Measurements from ENCODE around the gene GNAT3. TPM values are rescaled to one million over a fixed set of nuclear protein-coding genes. Genes with fewer than 3 reads are reported as not detected.

GNAT3 gene
- total and polyA plus RNA-seq, 2 of the 8 experiments (the other 6 are each of a cell fraction or from before 2014, with no cell fraction given), result not detected

DNA sequence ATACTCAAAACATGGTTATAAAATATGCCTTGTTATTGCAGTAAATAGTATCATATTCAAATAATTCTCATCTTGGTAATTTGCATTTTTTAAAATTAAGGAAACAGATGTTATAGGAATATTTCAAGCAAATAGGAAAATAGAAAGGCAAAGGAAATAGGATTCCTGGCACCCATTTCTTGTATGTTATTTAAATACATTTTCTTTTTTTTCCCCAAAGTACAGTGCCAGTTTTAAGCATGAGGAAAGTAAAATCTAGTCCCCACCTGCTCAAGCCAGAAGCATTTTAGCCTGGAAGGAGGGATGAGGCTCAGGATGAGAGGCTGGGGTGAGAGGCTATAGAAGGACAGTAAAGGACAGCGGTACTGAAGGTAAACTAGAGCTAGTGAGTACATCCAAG lies 38.1 kb downstream of the GNAT3 start:
- no peak overlapping the region for H3K14ac ChIP-seq (ENCODE audit: insufficient read length)
- H3K23me2 ChIP-seq (ENCODE audit: low read depth, low read length), result no peaks in the 10 kb centered on the region
- CTCF ChIA-PET (ENCODE audit: partially characterized antibody), result interaction anchor here (1.0 to 2.6 kb wide), 2 partner anchors 13 to 45 kb away, joined by 4 to 6 read pairs; no protein-coding TSS in a partner anchor
- no peak for FAIRE-seq
- H4K8ac ChIP-seq (ENCODE audit: extremely low read depth, insufficient read depth, low read length), result no peak overlapping the region
- no peak overlapping the region for H3K9ac ChIP-seq (replicated peaks in 1 of 4; ENCODE audit: extremely low read depth in 1 of 4, low read depth in 3 of 4, low read length in 3 of 4)
- H3K23ac ChIP-seq (ENCODE audit: insufficient read length), result no peak overlapping the region
- no peak overlapping the region for H2BK5ac ChIP-seq (ENCODE audit: low read depth, low read length)
- no peak overlapping the region for H2BK15ac ChIP-seq (ENCODE audit: low read length)
- H3K18ac ChIP-seq (ENCODE audit: extremely low read depth, low read length), result no peak overlapping the region
- POLR2A ChIA-PET (ENCODE audit: partially characterized antibody), result no interaction called here
- no peak overlapping the region for H3K4me3 ChIP-seq (ENCODE audit: extremely low read depth in 1 of 4, insufficient read depth in 2 of 4, low read depth in 3 of 4, low read length in 4 of 4)
- no peak overlapping the region for H2BK12ac ChIP-seq (ENCODE audit: low read depth, low read length)
- H3K56ac ChIP-seq (replicated peaks; ENCODE audit: insufficient read length, low read depth, low read length), result no peak overlapping the region
- H2AK5ac ChIP-seq (ENCODE audit: low read depth, low read length), result no peak overlapping the region
- no peak overlapping the region for H4K91ac ChIP-seq (replicated peaks; ENCODE audit: insufficient read length, low read length)
- H3K79me2 ChIP-seq (ENCODE audit: control insufficient read depth in 1 of 2, insufficient read depth in 2 of 2, low read length in 2 of 2), result no peaks in the 10 kb centered on the region
- no peak overlapping the region for H2AFZ ChIP-seq (ENCODE audit: low read length)
- no peak overlapping the region for H3K4ac ChIP-seq (replicated peaks; ENCODE audit: insufficient read length, low read depth, low read length)
- H3K9me3 ChIP-seq (ENCODE audit: insufficient read depth in 2 of 2, low read depth in 1 of 2, low read length in 1 of 2), result no peaks in the 10 kb centered on the region
- H4K20me1 ChIP-seq (replicated peaks in 1 of 2; ENCODE audit: control insufficient read depth in 1 of 2, insufficient read depth in 2 of 2, low read length in 2 of 2), result no peaks in the 10 kb centered on the region
- H3K27ac ChIP-seq (ENCODE audit: low read depth, low read length), result no peak overlapping the region
- H4K5ac ChIP-seq (ENCODE audit: insufficient read length, low read depth, low read length), result no peak overlapping the region
- WGBS, 2 experiments (ENCODE audit: extremely low coverage in 1 of 2, insufficient coverage in 1 of 2, insufficient read length in 1 of 2, insufficient replicate concordance in 2 of 2, low coverage in 1 of 2, low lambda C conversion rate in 2 of 2, missing lambda C conversion rate in 1 of 2), result 88% methylated on average over 1 of the region's 1 CpG; no CpG with 5 or more reads in 1 of the 2 experiments
- no peak overlapping the region for H2BK120ac ChIP-seq (replicated peaks; ENCODE audit: low read depth, low read length)
- no peaks in the 10 kb centered on the region for H3K79me1 ChIP-seq (ENCODE audit: low read depth, low read length)
- no peak overlapping the region for H3K4me2 ChIP-seq (ENCODE audit: insufficient read depth in 1 of 2, low read depth in 2 of 2, low read length in 2 of 2)
- H2BK20ac ChIP-seq (ENCODE audit: low read length), result no peak overlapping the region
- no peaks in the 10 kb centered on the region for H3K36me3 ChIP-seq (ENCODE audit: control insufficient read depth in 2 of 4, insufficient read depth in 4 of 4, low read length in 3 of 4)
- H3K27me3 ChIP-seq (replicated peaks in 1 of 4; ENCODE audit: control insufficient read depth in 3 of 4, extremely low read depth in 1 of 4, insufficient read depth in 3 of 4, low read length in 3 of 4), result no peaks in the 10 kb centered on the region
- peaks cover 0 to 4% (median 1%) of the 10 kb centered on the region in 4 experiments; a peak in 2 of 7 replicates for H3K4me1 ChIP-seq (replicated peaks in 1 of 4; ENCODE audit: control insufficient read depth in 3 of 4, insufficient read depth in 4 of 4, low read length in 3 of 4)
- no peak for DNase-seq (ENCODE audit: low read depth in 1 of 2, low spot score in 2 of 2)
- TF ChIP-seq RXRA (IDR thresholded peaks at IDR 0.05; ENCODE audit: insufficient read depth, low read depth, low read length) (no peak), TAF1 (IDR thresholded peaks at IDR 0.05; ENCODE audit: low read depth, low read length) (no peak), SRF (IDR thresholded peaks at IDR 0.05; ENCODE audit: low read depth, low read length) (no peak), HDAC6 (IDR thresholded peaks at IDR 0.05; ENCODE audit: low read depth, low read length) (no peak), NANOG (IDR thresholded peaks at IDR 0.05; ENCODE audit: insufficient read depth, low read depth, low read length, poor library complexity, severe bottlenecking) (no peak), RBBP5 (IDR thresholded peaks at IDR 0.05; ENCODE audit: borderline replicate concordance, low read depth, low read length) (no peak), BACH1 (IDR thresholded peaks at IDR 0.05; ENCODE audit: low read length) (no peak), TBP (IDR thresholded peaks at IDR 0.05; ENCODE audit: low read depth, low read length) (no peak), GABPA (IDR thresholded peaks at IDR 0.05; ENCODE audit: borderline replicate concordance, insufficient read depth, low read length) (no peak), CHD2 (IDR thresholded peaks at IDR 0.05; ENCODE audit: low read length) (no peak), SP4 (IDR thresholded peaks at IDR 0.05; ENCODE audit: low read length) (no peak), KDM4A (IDR thresholded peaks at IDR 0.05; ENCODE audit: low read depth, low read length, severe bottlenecking) (no peak), SAP30 (IDR thresholded peaks at IDR 0.05; ENCODE audit: insufficient read depth, insufficient replicate concordance, low read length) (no peak), FOSL1 (IDR thresholded peaks at IDR 0.05; ENCODE audit: insufficient read depth, low read depth, low read length) (no peak)
- TF ChIP-seq, protein P1, sequence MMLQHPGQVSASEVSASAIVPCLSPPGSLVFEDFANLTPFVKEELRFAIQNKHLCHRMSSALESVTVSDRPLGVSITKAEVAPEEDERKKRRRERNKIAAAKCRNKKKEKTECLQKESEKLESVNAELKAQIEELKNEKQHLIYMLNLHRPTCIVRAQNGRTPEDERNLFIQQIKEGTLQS (IDR thresholded peaks at IDR 0.05; ENCODE audit: insufficient read depth, low read depth, low read length), result no peak

Data from H1 (cell line).